Peyer's patch (tissue), 4 donors: ENCODE data around the gene WDR7. TPM values are rescaled to one million over a fixed set of nuclear protein-coding genes. Genes with fewer than 3 reads are reported as not detected.

Experiments
- DNase-seq, 3 donors: peaks; one replicate each; pipeline ENCODE4 v3.0.0-alpha.2; 2017 to 2019
- H3K27ac ChIP-seq, 4 donors: fragments of 200-600 bp; sonication (generic); one replicate each; pipeline ENCODE4 v1.5.1; 2016 to 2019
- H3K27me3 ChIP-seq, 2 donors: fragments of 200-600 bp; sonication (generic); one replicate each; pipeline ENCODE4 v1.5.1; 2019
- H3K36me3 ChIP-seq, 3 donors: fragments of 200-600 bp; sonication (generic); one replicate each; pipeline ENCODE4 v1.5.1; 2016 to 2019
- H3K4me1 ChIP-seq, 4 donors: fragments of 200-600 bp; sonication (generic); one replicate each; pipeline ENCODE4 v1.5.1; 2016 to 2019
- H3K4me3 ChIP-seq, 4 donors: fragments of 200-600 bp; sonication (generic); 1 replicate in 3 of 4; 2 replicates in 1 of 4; pipeline ENCODE4 v1.5.1; 2016 to 2019; ENCODE audit warnings: mild to moderate bottlenecking in 1 of 4
- H3K9me3 ChIP-seq, 4 donors: fragments of 200-600 bp; sonication (generic); one replicate each; pipeline ENCODE4 v1.5.1; 2016 to 2019; ENCODE audit warnings: mild to moderate bottlenecking in 1 of 4
- POLR2A ChIP-seq, 2 donors: fragments of 450-650 bp; IDR thresholded peaks; one replicate each; pipeline ENCODE4 v1.5.1; 2017; ENCODE audit warnings: antibody characterized with exemption in 2 of 2, mild to moderate bottlenecking in 2 of 2, moderate library complexity in 2 of 2
- total RNA-seq, 4 donors: library from RNA; depleted of rRNA; stranded (reverse); fragments of >200 nt; gene quantifications; one replicate each; pipeline ENCODE4 v1.1.0, GENCODE V29; 2016
- TF ChIP-seq, protein P1 (sequence below), 6 experiments: fragments of 450-650 bp in 4 of 6; fragments of 200-600 bp in 2 of 6; sonication (generic) in 1 of 6; IDR thresholded peaks; one replicate each; pipeline ENCODE4 v1.5.1; 2017 to 2019; ENCODE audit warnings: antibody characterized with exemption in 6 of 6, mild to moderate bottlenecking in 3 of 6, moderate library complexity in 1 of 6

Gene WDR7
- total RNA-seq, result 10 to 100 TPM; 28.0 to 60.2 (median 34.4) TPM

DNA sequence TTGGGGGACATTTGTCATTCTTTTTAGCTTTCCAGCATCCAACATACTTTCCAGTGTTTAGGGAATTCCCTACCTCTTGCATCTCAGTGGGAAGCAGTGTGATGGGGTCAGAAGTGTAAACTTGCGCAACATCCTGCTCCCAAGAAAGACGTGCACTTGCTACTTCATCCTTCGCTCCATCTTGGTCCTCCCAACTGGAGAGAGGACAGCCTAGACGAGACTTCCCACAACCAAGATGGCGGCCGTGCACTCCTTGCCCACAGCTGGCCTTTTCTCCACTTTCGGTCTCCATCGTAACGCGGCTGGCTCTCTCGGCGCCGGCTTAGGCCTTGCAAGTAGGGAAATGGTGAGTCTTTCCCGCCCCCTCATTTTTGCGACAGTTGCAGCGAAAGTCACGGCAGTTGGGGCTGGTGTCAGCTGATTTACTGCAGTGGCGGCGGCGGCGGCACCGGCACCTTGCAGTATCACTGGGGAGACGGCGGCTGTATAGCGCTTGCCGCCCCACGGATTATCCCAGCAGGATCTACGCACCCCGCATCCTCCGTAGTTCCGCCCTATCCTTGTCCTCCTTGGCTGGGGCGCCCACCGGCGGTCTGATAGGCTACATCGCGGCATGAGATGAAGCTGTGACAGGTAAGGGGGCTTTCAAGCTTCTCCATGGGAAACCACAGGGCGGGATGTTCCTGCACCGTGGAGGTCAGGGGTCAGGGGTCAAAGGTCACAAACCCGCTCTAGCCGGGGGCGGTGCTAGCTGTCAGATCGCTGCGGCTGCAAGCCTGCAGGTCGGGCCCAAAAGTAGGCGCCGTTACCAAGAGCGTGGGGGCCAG is at the start of gene WDR7:
TSS of gene WDR7 (plus strand) at position 416 of the 827 bp plus-strand sequence. CDS start 21,157 bp downstream, outside the sequence.
- Histone ChIP-seq H3K4me1 (peaks cover 0 to 12% (median 0%) of the 10 kb centered on the region in 4 donors), H3K27ac (peak within 1 kb of the TSS; percentile 63 to 89 (median 88)), H3K4me3 (peak within 1 kb of the TSS; percentile 69 to 92 (median 76)), H3K9me3 (no peaks in the 10 kb centered on the region), H3K36me3 (no peaks in the 10 kb centered on the region), H3K27me3 (no peaks in the 10 kb centered on the region)
- TF ChIP-seq POLR2A (IDR thresholded peaks at IDR 0.05), result peak; percentile 13 to 37
- TF ChIP-seq, protein P1, sequence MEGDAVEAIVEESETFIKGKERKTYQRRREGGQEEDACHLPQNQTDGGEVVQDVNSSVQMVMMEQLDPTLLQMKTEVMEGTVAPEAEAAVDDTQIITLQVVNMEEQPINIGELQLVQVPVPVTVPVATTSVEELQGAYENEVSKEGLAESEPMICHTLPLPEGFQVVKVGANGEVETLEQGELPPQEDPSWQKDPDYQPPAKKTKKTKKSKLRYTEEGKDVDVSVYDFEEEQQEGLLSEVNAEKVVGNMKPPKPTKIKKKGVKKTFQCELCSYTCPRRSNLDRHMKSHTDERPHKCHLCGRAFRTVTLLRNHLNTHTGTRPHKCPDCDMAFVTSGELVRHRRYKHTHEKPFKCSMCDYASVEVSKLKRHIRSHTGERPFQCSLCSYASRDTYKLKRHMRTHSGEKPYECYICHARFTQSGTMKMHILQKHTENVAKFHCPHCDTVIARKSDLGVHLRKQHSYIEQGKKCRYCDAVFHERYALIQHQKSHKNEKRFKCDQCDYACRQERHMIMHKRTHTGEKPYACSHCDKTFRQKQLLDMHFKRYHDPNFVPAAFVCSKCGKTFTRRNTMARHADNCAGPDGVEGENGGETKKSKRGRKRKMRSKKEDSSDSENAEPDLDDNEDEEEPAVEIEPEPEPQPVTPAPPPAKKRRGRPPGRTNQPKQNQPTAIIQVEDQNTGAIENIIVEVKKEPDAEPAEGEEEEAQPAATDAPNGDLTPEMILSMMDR (IDR thresholded peaks at IDR 0.05), result no peak
- DNase-seq, result peak; percentile 94 to 98 (median 97)

DNA sequence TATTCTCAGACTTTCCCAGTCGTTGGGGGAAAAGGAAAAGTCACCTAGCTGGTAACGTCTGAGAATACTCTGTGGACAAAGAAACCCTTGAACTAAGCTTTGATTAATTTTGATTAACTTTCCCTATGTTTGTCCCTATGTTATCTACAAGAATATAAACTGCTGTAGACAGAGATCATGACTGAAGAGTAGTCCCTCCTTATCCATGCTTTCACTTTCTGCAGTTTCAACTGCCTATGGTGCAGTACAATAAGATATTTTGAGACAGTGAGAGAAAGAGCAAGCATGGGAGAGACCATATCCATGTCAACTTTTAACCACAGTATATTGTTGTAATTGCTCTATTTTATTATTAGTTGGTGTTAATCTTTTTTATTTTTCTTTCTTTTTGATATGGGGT is 44.5 kb upstream of the WDR7 start:
- TF ChIP-seq, protein P1 (IDR thresholded peaks at IDR 0.05), result no peak
- TF ChIP-seq POLR2A (IDR thresholded peaks at IDR 0.05), result no peak
- no peaks in the 10 kb centered on the region for H3K27me3 ChIP-seq
- H3K4me3 ChIP-seq, result no peak overlapping the region
- H3K9me3 ChIP-seq, result no peaks in the 10 kb centered on the region
- H3K27ac ChIP-seq, result peak overlapping the region in 1 of 4 donors; percentile 36
- no peaks in the 10 kb centered on the region for H3K4me1 ChIP-seq
- no peak for DNase-seq
- peaks cover 0 to 53% (median 0%) of the 10 kb centered on the region in 3 donors for H3K36me3 ChIP-seq

DNA sequence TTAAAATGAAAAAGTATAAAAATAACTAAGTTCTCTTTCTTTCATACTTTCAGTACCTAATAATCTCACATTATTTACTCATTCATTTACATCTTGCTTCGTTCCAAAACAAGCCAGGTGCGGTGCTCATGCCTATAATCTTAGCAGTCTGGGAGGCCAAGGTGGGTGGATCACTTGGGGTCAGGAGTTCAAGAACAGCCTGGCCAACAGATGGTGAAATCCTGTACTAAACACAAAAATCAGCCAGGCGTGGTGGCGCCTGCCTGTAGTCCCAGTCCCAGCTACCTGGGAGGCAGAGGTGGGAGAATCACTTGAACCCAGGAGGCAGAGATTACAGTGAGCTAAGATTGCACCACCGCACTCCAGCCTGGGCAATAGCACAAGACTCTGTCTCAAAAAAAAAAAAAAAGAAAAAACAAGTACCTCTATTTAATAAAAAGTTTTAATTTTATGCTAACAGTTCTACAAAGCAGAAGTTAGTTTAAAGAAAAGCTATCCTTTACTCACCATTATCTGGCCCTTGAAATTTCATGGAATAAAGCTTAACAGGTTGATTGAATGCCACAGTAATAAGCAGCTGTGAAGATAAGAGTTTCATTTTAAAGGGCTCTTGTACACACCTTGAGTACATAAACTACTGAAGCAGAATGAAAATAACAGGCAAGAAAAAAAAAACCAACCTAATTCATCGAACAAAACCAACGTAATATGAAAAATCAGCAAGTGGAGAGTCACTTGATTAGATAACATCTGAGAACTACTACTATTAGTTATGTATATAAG is 35.2 kb upstream of the WDR7 start:
- DNase-seq, result no peak
- Histone ChIP-seq H3K36me3 (peaks cover 0 to 62% (median 0%) of the 10 kb centered on the region in 3 donors), H3K4me3 (no peak overlapping the region)

DNA sequence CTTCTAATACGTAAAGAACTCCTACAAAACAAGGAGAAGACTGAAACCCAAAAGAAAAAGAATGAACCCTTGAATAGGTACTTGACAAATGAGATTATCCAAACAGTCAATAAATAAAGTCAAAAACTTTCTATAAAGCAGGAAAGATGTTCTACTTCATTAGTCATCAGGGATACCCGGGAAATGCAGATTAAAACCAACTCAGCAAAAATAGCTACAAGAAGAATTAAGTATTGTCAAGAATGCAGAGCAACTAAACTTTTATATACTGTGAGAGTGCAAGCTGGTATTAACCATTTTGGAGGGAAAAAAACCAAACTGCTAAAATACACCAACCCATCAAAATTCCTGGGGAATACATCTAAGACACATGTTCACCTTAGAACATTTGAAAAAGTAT is 23.2 kb upstream of the WDR7 start:
- no peak overlapping the region for H3K27ac ChIP-seq

More for the DNA sequence above, 35.2 kb upstream of the WDR7 start:
- Histone ChIP-seq H3K9me3 (no peaks in the 10 kb centered on the region), H3K27me3 (no peaks in the 10 kb centered on the region), H3K27ac (no peak overlapping the region), H3K4me1 (no peaks in the 10 kb centered on the region)
- TF ChIP-seq POLR2A (IDR thresholded peaks at IDR 0.05), result no peak
- TF ChIP-seq, protein P1 (IDR thresholded peaks at IDR 0.05), result no peak

More for the DNA sequence above, 23.2 kb upstream of the WDR7 start:
- H3K27me3 ChIP-seq, result no peaks in the 10 kb centered on the region
- TF ChIP-seq POLR2A (IDR thresholded peaks at IDR 0.05), result no peak
- TF ChIP-seq, protein P1 (IDR thresholded peaks at IDR 0.05), result no peak
- H3K36me3 ChIP-seq, result peaks cover 0 to 2% (median 0%) of the 10 kb centered on the region in 3 donors
- DNase-seq, result no peak
- H3K4me1 ChIP-seq, result peaks cover 0 to 10% (median 2%) of the 10 kb centered on the region in 4 donors
- no peaks in the 10 kb centered on the region for H3K9me3 ChIP-seq
- H3K4me3 ChIP-seq, result no peak overlapping the region
